ENCODE results near the gene BLACAT1.

The BLACAT1 gene

GRCh38 chr1:205455581-205456382 is at the start of gene BLACAT1:
Gene BLACAT1, minus strand, starts transcription at chr1:205456045.
- H3K4me2 ChIP-seq (ENCODE audit: low read length), result peak within 1 kb of the TSS; percentile 55
- peaks cover 4% of the 10 kb centered on the region for H3K4me1 ChIP-seq
- H2AFZ ChIP-seq, result peak within 1 kb of the TSS; percentile 64
- no peaks in the 10 kb centered on the region for H3K9me3 ChIP-seq (ENCODE audit: control insufficient read depth, low read length)
- no peaks in the 10 kb centered on the region for H3K36me3 ChIP-seq (ENCODE audit: control insufficient read depth, insufficient read depth, low read length)
- H3K79me2 ChIP-seq, result no peaks in the 10 kb centered on the region
- H3K27ac ChIP-seq, result no peak within 1 kb of the TSS
- no peak within 1 kb of the TSS for H3K9ac ChIP-seq
- H3K4me3 ChIP-seq (ENCODE audit: low read depth, low read length), result peak within 1 kb of the TSS; percentile 5
- H3K27me3 ChIP-seq (ENCODE audit: control insufficient read depth, insufficient read depth, low read length), result peaks cover 15% of the 10 kb centered on the region
- TF ChIP-seq CTCF (IDR thresholded peaks at IDR 0.05), result no peak

GRCh38 chr1:205505076-205505729 is 49.4 kb upstream of the BLACAT1 start:
- Histone ChIP-seq H3K4me2 (ENCODE audit: low read length) (peak overlapping the region; percentile 98), H3K9me3 (ENCODE audit: control insufficient read depth, low read length) (no peaks in the 10 kb centered on the region), H3K79me2 (no peaks in the 10 kb centered on the region), H2AFZ (peak overlapping the region; percentile 93), H3K36me3 (ENCODE audit: control insufficient read depth, insufficient read depth, low read length) (no peaks in the 10 kb centered on the region), H3K27ac (no peak overlapping the region), H3K27me3 (ENCODE audit: control insufficient read depth, insufficient read depth, low read length) (no peaks in the 10 kb centered on the region), H3K4me3 (ENCODE audit: low read depth, low read length) (peak overlapping the region; percentile 64), H3K4me1 (peaks cover 3% of the 10 kb centered on the region), H3K9ac (no peak overlapping the region)
- no peak for TF ChIP-seq CTCF (IDR thresholded peaks at IDR 0.05)

GRCh38 chr1:205504311-205505075 is 48.6 kb upstream of the BLACAT1 start, which contains the start of gene CDK18:
Gene CDK18, plus strand, starts transcription at chr1:205504669. Its CDS starts 18,499 bp downstream, at chr1:205523168.
- no peaks in the 10 kb centered on the region for H3K9me3 ChIP-seq (ENCODE audit: control insufficient read depth, low read length)
- H3K4me1 ChIP-seq, result peaks cover 3% of the 10 kb centered on the region
- H3K27me3 ChIP-seq (ENCODE audit: control insufficient read depth, insufficient read depth, low read length), result no peaks in the 10 kb centered on the region
- H3K79me2 ChIP-seq, result no peaks in the 10 kb centered on the region
- peak within 1 kb of the TSS; percentile 72 for H3K27ac ChIP-seq
- H3K4me2 ChIP-seq (ENCODE audit: low read length), result peak within 1 kb of the TSS; percentile 98
- H3K36me3 ChIP-seq (ENCODE audit: control insufficient read depth, insufficient read depth, low read length), result no peaks in the 10 kb centered on the region
- H3K4me3 ChIP-seq (ENCODE audit: low read depth, low read length), result peak within 1 kb of the TSS; percentile 64
- H2AFZ ChIP-seq, result peak within 1 kb of the TSS; percentile 93
- H3K9ac ChIP-seq, result no peak within 1 kb of the TSS
- TF ChIP-seq CTCF (IDR thresholded peaks at IDR 0.05), result no peak

GRCh38 chr1:205502992-205503391 is 47.1 kb upstream of the BLACAT1 start:
- Histone ChIP-seq H3K79me2 (no peaks in the 10 kb centered on the region), H3K4me3 (ENCODE audit: low read depth, low read length) (no peak overlapping the region), H3K4me2 (ENCODE audit: low read length) (no peak overlapping the region), H3K9me3 (ENCODE audit: control insufficient read depth, low read length) (no peaks in the 10 kb centered on the region), H2AFZ (peak overlapping the region; percentile 8), H3K27me3 (ENCODE audit: control insufficient read depth, insufficient read depth, low read length) (no peaks in the 10 kb centered on the region), H3K36me3 (ENCODE audit: control insufficient read depth, insufficient read depth, low read length) (no peaks in the 10 kb centered on the region), H3K4me1 (peaks cover 3% of the 10 kb centered on the region), H3K9ac (no peak overlapping the region), H3K27ac (no peak overlapping the region)
- no peak for TF ChIP-seq CTCF (IDR thresholded peaks at IDR 0.05)
